CD4-positive, alpha-beta T cell treated with Interleukin-15 for 1 hour (primary cell): ENCODE measurements around the gene CSTB.

Source experiments
- DNase-seq: peaks from one replicate; pipeline ENCODE4 v3.0.0-alpha.2; 2020

The CSTB gene

GRCh38 chr21:43766734-43767497 is 9.2 kb downstream of the CSTB start:
- no peak for DNase-seq

- no peak for DNase-seq
Observed at GRCh38 chr21:43764576-43765495, 11.3 kb downstream of the CSTB start.

- no peak for DNase-seq
Observed at GRCh38 chr21:43763901-43764523, 12.1 kb downstream of the CSTB start.

GRCh38 chr21:43762303-43763128 is 13.6 kb downstream of the CSTB start:
- DNase-seq: no peak

- no peak for DNase-seq
Observed at GRCh38 chr21:43761886-43762285, 14.2 kb downstream of the CSTB start.

- DNase-seq: no peak
Observed at GRCh38 chr21:43760391-43760958, 15.6 kb downstream of the CSTB start.

GRCh38 chr21:43759651-43760050 is 16.5 kb downstream of the CSTB start:
- no peak for DNase-seq

- DNase-seq: no peak
Observed at GRCh38 chr21:43758811-43759210, 17.3 kb downstream of the CSTB start.

GRCh38 chr21:43758111-43758641 is 17.9 kb downstream of the CSTB start:
- no peak for DNase-seq

- DNase-seq: no peak
Observed at GRCh38 chr21:43757601-43758000, 18.5 kb downstream of the CSTB start.

- DNase-seq: no peak
Observed at GRCh38 chr21:43755820-43756594, 20.1 kb downstream of the CSTB start.

GRCh38 chr21:43754948-43755781 is 20.9 kb downstream of the CSTB start:
- no peak for DNase-seq

GRCh38 chr21:43753439-43753799 is 22.7 kb downstream of the CSTB start:
- no peak for DNase-seq

GRCh38 chr21:43752758-43753438 is 23.2 kb downstream of the CSTB start:
- DNase-seq: no peak

- no peak for DNase-seq
Observed at GRCh38 chr21:43751955-43752591, 24.0 kb downstream of the CSTB start.

- no peak for DNase-seq
Observed at GRCh38 chr21:43750339-43751033, 25.6 kb downstream of the CSTB start.

GRCh38 chr21:43749651-43750262 is 26.4 kb downstream of the CSTB start:
- no peak for DNase-seq

- DNase-seq: no peak
Observed at GRCh38 chr21:43748622-43749021, 27.5 kb downstream of the CSTB start.
